ENCODE results near the gene POLK. TPM values are rescaled to one million over a fixed set of nuclear protein-coding genes. Genes with fewer than 3 reads are reported as not detected.
"Not testable (repeated sequence)": the region's sequence is repeated elsewhere in the genome, so short reads cannot be mapped to it uniquely, and the experiment has no call there.

The POLK gene
- total and polyA plus RNA-seq, 2 donors (not counting 3 experiments of a cell fraction or from before 2014, with no cell fraction given) = 5.1 to 27.3 TPM

DNA sequence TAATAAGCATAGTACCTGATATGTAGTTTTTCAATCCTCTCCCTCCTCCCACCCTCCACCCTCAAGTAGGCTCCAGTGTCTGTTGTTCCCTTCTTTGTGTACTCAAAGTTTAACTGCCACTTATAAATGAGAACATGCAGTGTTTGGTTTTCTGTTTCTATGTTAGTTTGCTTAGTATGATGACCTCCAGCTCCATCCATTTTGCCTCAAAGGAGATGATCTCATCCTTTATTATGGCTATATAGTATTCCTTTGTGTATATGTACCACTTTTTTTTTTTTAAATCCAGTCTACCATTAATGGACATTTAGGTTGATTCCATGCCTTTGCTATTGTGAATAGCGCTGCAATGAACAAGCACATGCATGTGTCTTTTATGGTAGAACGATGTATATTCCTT, 20.5 kb downstream of the POLK start:
- H3K9me1 ChIP-seq (replicated peaks; ENCODE audit: control insufficient read depth, extremely low read depth, insufficient read depth, low read length) = no peaks in the 10 kb centered on the region
- no TSS peak for BruUV-seq (replicated peaks)
- no peak overlapping the region for H2AFZ ChIP-seq (ENCODE audit: low read depth, low read length)
- H4K20me1 ChIP-seq (replicated peaks; ENCODE audit: control insufficient read depth, extremely low read depth, insufficient read depth, low read length) = no peaks in the 10 kb centered on the region
- ChIA-PET POLR2A (no interaction called here), CTCF (no interaction called here)
- H3K4me3 ChIP-seq (replicated peaks in 1 of 3; ENCODE audit: insufficient read depth in 1 of 3, low read depth in 1 of 3, low read length in 3 of 3) = no peak overlapping the region
- TF ChIP-seq, protein P1, sequence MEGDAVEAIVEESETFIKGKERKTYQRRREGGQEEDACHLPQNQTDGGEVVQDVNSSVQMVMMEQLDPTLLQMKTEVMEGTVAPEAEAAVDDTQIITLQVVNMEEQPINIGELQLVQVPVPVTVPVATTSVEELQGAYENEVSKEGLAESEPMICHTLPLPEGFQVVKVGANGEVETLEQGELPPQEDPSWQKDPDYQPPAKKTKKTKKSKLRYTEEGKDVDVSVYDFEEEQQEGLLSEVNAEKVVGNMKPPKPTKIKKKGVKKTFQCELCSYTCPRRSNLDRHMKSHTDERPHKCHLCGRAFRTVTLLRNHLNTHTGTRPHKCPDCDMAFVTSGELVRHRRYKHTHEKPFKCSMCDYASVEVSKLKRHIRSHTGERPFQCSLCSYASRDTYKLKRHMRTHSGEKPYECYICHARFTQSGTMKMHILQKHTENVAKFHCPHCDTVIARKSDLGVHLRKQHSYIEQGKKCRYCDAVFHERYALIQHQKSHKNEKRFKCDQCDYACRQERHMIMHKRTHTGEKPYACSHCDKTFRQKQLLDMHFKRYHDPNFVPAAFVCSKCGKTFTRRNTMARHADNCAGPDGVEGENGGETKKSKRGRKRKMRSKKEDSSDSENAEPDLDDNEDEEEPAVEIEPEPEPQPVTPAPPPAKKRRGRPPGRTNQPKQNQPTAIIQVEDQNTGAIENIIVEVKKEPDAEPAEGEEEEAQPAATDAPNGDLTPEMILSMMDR (IDR thresholded peaks at IDR 0.05; ENCODE audit: extremely low read depth in 1 of 2, insufficient read depth in 1 of 2, low read depth in 1 of 2, low read length in 2 of 2) = no peak
- TF ChIP-seq FOS (IDR thresholded peaks at IDR 0.05; ENCODE audit: borderline replicate concordance, insufficient read depth, low read length) = no peak
- no peak for TF ChIP-seq EZH2 (IDR thresholded peaks at IDR 0.05; ENCODE audit: borderline replicate concordance, low read depth, low read length, severe bottlenecking)
- TF ChIP-seq JUN (IDR thresholded peaks at IDR 0.05; ENCODE audit: borderline replicate concordance, insufficient read depth, insufficient read length, low read depth) = no peak
- no peak for TF ChIP-seq GATA2 (IDR thresholded peaks at IDR 0.05; ENCODE audit: insufficient read depth, insufficient read length, low read depth, low read length)
- no peak for TF ChIP-seq POLR2A (IDR thresholded peaks at IDR 0.05; ENCODE audit: low read depth, low read length)
- TF ChIP-seq, protein P2, sequence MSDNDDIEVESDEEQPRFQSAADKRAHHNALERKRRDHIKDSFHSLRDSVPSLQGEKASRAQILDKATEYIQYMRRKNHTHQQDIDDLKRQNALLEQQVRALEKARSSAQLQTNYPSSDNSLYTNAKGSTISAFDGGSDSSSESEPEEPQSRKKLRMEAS (IDR thresholded peaks at IDR 0.05; ENCODE audit: insufficient read depth, insufficient read length) = no peak
- no peak for TF ChIP-seq POLR2AphosphoS5 (IDR thresholded peaks at IDR 0.05; ENCODE audit: insufficient read depth, low read depth, low read length)
- TF ChIP-seq MYC (IDR thresholded peaks at IDR 0.05; ENCODE audit: low read depth, low read length) = no peak
- no peaks in the 10 kb centered on the region for H3K27me3 ChIP-seq (ENCODE audit: control insufficient read depth in 2 of 2, insufficient read depth in 2 of 2, low read length in 2 of 2)
- no peaks in the 10 kb centered on the region for H3K4me1 ChIP-seq (ENCODE audit: control insufficient read depth, extremely low read depth, insufficient read depth, low read length)
- no peak for DNase-seq (ENCODE audit: low read depth, low spot score)
- H3K9me3 ChIP-seq (replicated peaks; ENCODE audit: control insufficient read depth, insufficient read depth, low read length) = no peaks in the 10 kb centered on the region
- peaks cover 65% of the 10 kb centered on the region for H3K79me2 ChIP-seq (ENCODE audit: control insufficient read depth, insufficient read depth, low read length)
- H3K27ac ChIP-seq (ENCODE audit: insufficient read depth, low read depth, low read length) = no peak overlapping the region
- intact Hi-C loops (cut with micrococcal nuclease) (no loop called here), dilution Hi-C loops (cut with MboI; ENCODE audit: extremely low pct_ligation_motif_present, low sequenced_read_pairs) (no loop called here)
- H3K4me2 ChIP-seq (ENCODE audit: insufficient read depth, low read length) = no peak overlapping the region
- no peaks in the 10 kb centered on the region for H3K36me3 ChIP-seq (ENCODE audit: control insufficient read depth in 2 of 2, extremely low read depth in 1 of 2, insufficient read depth in 2 of 2, low read length in 2 of 2)
- H3K9ac ChIP-seq (replicated peaks; ENCODE audit: extremely low read depth, insufficient read depth, low read length) = no peak overlapping the region
- FAIRE-seq = no peak

DNA sequence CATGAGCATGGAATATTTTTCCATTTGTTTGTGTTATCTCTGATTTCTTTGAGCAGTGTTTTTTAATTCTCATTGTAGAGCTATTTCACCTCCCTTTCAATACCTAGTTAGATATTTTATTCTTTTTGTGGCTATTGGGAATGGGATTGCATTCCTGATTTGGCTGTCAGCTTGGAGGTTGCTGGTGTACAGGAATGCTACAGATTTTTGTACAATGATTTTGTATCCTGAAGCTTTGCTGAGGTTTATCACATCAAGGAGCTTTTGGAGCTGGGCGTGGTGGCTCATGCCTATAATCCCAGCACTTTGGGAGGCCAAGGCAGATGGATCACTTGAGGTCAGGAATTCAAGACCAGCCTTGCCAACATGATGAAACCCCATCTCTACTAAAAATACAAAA, 22.0 kb downstream of the POLK start:
- H3K9ac ChIP-seq (replicated peaks; ENCODE audit: extremely low read depth, insufficient read depth, low read length); POLR2A ChIA-PET; H3K27me3 ChIP-seq (ENCODE audit: control insufficient read depth in 2 of 2, insufficient read depth in 2 of 2, low read length in 2 of 2); CTCF ChIA-PET; H3K4me3 ChIP-seq (replicated peaks in 1 of 3; ENCODE audit: insufficient read depth in 1 of 3, low read depth in 1 of 3, low read length in 3 of 3); H4K20me1 ChIP-seq (replicated peaks; ENCODE audit: control insufficient read depth, extremely low read depth, insufficient read depth, low read length); H3K27ac ChIP-seq (ENCODE audit: insufficient read depth, low read depth, low read length); H3K4me1 ChIP-seq (ENCODE audit: control insufficient read depth, extremely low read depth, insufficient read depth, low read length); H3K9me1 ChIP-seq (replicated peaks; ENCODE audit: control insufficient read depth, extremely low read depth, insufficient read depth, low read length); intact Hi-C loops (cut with micrococcal nuclease); H3K36me3 ChIP-seq (ENCODE audit: control insufficient read depth in 2 of 2, extremely low read depth in 1 of 2, insufficient read depth in 2 of 2, low read length in 2 of 2); H3K4me2 ChIP-seq (ENCODE audit: insufficient read depth, low read length); dilution Hi-C loops (cut with MboI; ENCODE audit: extremely low pct_ligation_motif_present, low sequenced_read_pairs); H3K9me3 ChIP-seq (replicated peaks; ENCODE audit: control insufficient read depth, insufficient read depth, low read length); FAIRE-seq; H2AFZ ChIP-seq (ENCODE audit: low read depth, low read length); BruUV-seq (replicated peaks); DNase-seq (ENCODE audit: low read depth, low spot score): not testable (repeated sequence)
- peaks cover 63% of the 10 kb centered on the region for H3K79me2 ChIP-seq (ENCODE audit: control insufficient read depth, insufficient read depth, low read length)

All from endothelial cell of umbilical vein (primary cell).